ENCODE results near the gene ZNFX1. TPM values are rescaled to one million over a fixed set of nuclear protein-coding genes. Genes with fewer than 3 reads are reported as not detected.
"Not testable (repeated sequence)": the region's sequence is repeated elsewhere in the genome, so short reads cannot be mapped to it uniquely, and the experiment has no call there.

Gene ZNFX1
- total and polyA plus RNA-seq, 4 experiments from 2014 or later, result 30.8 to 88.8 (median 76.1) TPM

- peaks cover 31% of the 10 kb centered on the region for H3K36me3 ChIP-seq (ENCODE audit: insufficient read depth, low read length)
- H3K36me3 Mint-ChIP-seq, result peaks cover 24 to 43% of the 10 kb centered on the region in 2 donors
- no peaks in the 10 kb centered on the region for H3K9me3 ChIP-seq (ENCODE audit: control insufficient read depth in 1 of 2, low read length in 2 of 2)
- peaks cover 0 to 1% (median 0%) of the 10 kb centered on the region in 8 donors for H3K9me3 Mint-ChIP-seq
- CTCF ChIA-PET (ENCODE audit: partially characterized antibody), result interaction anchor here (1.7 to 7.1 kb wide), 2 partner anchors 25 to 90 kb away, joined by 13 to 237 read pairs; no protein-coding TSS in a partner anchor
- peak overlapping the region; percentile 85 to 100 (median 99) for H3K27ac Mint-ChIP-seq
- H3K4me1 Mint-ChIP-seq, result peaks cover 18 to 39% (median 26%) of the 10 kb centered on the region in 4 donors
- peak overlapping the region; percentile 94 for H3K27ac ChIP-seq (ENCODE audit: low read depth, low read length)
- H3K4me3 Mint-ChIP-seq, result peak overlapping the region; percentile 90 to 100 (median 95)
- intact Hi-C loops (cut with micrococcal nuclease), result loop anchor here (1.0 to 2.0 kb wide), 4 partner anchors 32 to 181 kb away; partner anchors contain the start of genes CSE1L, STAU1 and ZNFX1
- no peaks in the 10 kb centered on the region for H3K27me3 ChIP-seq (ENCODE audit: insufficient read depth, low read length)
- DNase-seq, result no peak
- peak overlapping the region; percentile 83 to 87 for H3K4me3 ChIP-seq (ENCODE audit: low read length in 2 of 2)
- H3K4me1 ChIP-seq (ENCODE audit: insufficient read depth, low read length), result peaks cover 30% of the 10 kb centered on the region
- POLR2A ChIA-PET (ENCODE audit: partially characterized antibody), result interaction anchor here (1.4 to 2.2 kb wide), 5 partner anchors 31 to 87 kb away, joined by 4 to 16 read pairs (median 8); partner anchors contain the start of gene ZNFX1
- no peaks in the 10 kb centered on the region for H3K27me3 Mint-ChIP-seq
Observed at GRCh38 chr20:49219924-49220831, 57.7 kb downstream of the ZNFX1 start.

- peaks cover 16 to 34% of the 10 kb centered on the region in 2 donors for H3K36me3 Mint-ChIP-seq
- Histone ChIP-seq H3K27me3 (ENCODE audit: insufficient read depth, low read length) (no peaks in the 10 kb centered on the region), H3K4me3 (ENCODE audit: low read length in 2 of 2) (peak within 1 kb of the TSS; percentile 83 to 87), H3K9me3 (ENCODE audit: control insufficient read depth in 1 of 2, low read length in 2 of 2) (no peaks in the 10 kb centered on the region), H3K27ac (ENCODE audit: low read depth, low read length) (peak within 1 kb of the TSS; percentile 94), H3K36me3 (ENCODE audit: insufficient read depth, low read length) (peaks cover 23% of the 10 kb centered on the region), H3K4me1 (ENCODE audit: insufficient read depth, low read length) (peaks cover 30% of the 10 kb centered on the region)
- peak; percentile 97 to 98 (median 97) for DNase-seq
- no peaks in the 10 kb centered on the region for H3K27me3 Mint-ChIP-seq
- H3K9me3 Mint-ChIP-seq, result peaks cover 0 to 1% (median 0%) of the 10 kb centered on the region in 8 donors
- H3K4me3 Mint-ChIP-seq, result peak within 1 kb of the TSS; percentile 90 to 100 (median 95)
- ChIA-PET POLR2A (ENCODE audit: partially characterized antibody) (interaction anchor here (0.6 to 2.2 kb wide), 13 partner anchors 14 to 173 kb away, joined by 3 to 16 read pairs (median 5); partner anchors contain the start of genes CSE1L and ZNFX1), CTCF (ENCODE audit: partially characterized antibody) (interaction anchor here (0.7 to 7.1 kb wide), 8 partner anchors 12 to 104 kb away, joined by 3 to 237 read pairs (median 4); no protein-coding TSS in a partner anchor)
- intact Hi-C loops (cut with micrococcal nuclease), result loop anchor here (1.0 to 2.0 kb wide), 4 partner anchors 31 to 181 kb away; partner anchors contain the start of genes CSE1L, STAU1 and ZNFX1
- H3K4me1 Mint-ChIP-seq, result peaks cover 18 to 39% (median 26%) of the 10 kb centered on the region in 4 donors
- H3K27ac Mint-ChIP-seq, result peak within 1 kb of the TSS; percentile 85 to 100 (median 99)
Observed at GRCh38 chr20:49219091-49219923, 58.5 kb downstream of the ZNFX1 start, which contains the start of gene DDX27. DDX27 (plus strand) TSS chr20:49219416; CDS start chr20:49219449, 33 bp downstream.

DNA sequence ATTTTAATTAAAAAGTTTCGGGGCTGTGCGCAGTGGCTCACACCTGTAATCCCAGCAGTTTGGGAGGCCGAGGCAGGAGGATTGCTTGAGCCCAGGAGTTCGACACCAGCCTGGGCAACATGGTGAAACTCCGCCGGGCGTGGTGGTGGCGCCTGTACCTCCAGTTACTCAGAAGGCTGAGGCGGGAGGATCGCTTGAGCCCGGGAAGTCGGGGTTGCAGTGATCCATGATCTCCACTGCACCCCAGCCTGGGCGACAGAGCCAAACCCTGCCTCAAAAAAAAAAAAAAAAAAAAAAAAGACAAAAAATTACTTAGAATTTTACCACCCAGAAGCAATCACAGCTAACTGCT, 59.1 kb downstream of the ZNFX1 start:
- not testable (repeated sequence) for H3K27me3 Mint-ChIP-seq; H3K4me3 ChIP-seq (ENCODE audit: low read length in 2 of 2); H3K27me3 ChIP-seq (ENCODE audit: insufficient read depth, low read length); H3K9me3 Mint-ChIP-seq; H3K9me3 ChIP-seq (ENCODE audit: control insufficient read depth in 1 of 2, low read length in 2 of 2); DNase-seq
- CTCF ChIA-PET (ENCODE audit: partially characterized antibody), result interaction anchor here (0.7 to 7.1 kb wide), 9 partner anchors 13 to 104 kb away, joined by 3 to 237 read pairs (median 4); no protein-coding TSS in a partner anchor
- peaks cover 13 to 30% of the 10 kb centered on the region in 2 donors for H3K36me3 Mint-ChIP-seq
- H3K4me3 Mint-ChIP-seq, result peak overlapping the region in 6 of 8 donors; percentile 90 to 100 (median 96)
- H3K27ac Mint-ChIP-seq, result peak overlapping the region; percentile 85 to 100 (median 99)
- Histone ChIP-seq H3K27ac (ENCODE audit: low read depth, low read length) (peak overlapping the region; percentile 94), H3K36me3 (ENCODE audit: insufficient read depth, low read length) (peaks cover 17% of the 10 kb centered on the region), H3K4me1 (ENCODE audit: insufficient read depth, low read length) (peaks cover 30% of the 10 kb centered on the region)
- intact Hi-C loops (cut with micrococcal nuclease), result loop anchor here (1.0 to 2.0 kb wide), 4 partner anchors 30 to 180 kb away; partner anchors contain the start of genes CSE1L, STAU1 and ZNFX1
- peaks cover 17 to 39% (median 25%) of the 10 kb centered on the region in 4 donors for H3K4me1 Mint-ChIP-seq
- POLR2A ChIA-PET (ENCODE audit: partially characterized antibody), result interaction anchor here (0.6 to 2.2 kb wide), 12 partner anchors 15 to 173 kb away, joined by 3 to 16 read pairs (median 5); partner anchors contain the start of genes CSE1L and ZNFX1

DNA sequence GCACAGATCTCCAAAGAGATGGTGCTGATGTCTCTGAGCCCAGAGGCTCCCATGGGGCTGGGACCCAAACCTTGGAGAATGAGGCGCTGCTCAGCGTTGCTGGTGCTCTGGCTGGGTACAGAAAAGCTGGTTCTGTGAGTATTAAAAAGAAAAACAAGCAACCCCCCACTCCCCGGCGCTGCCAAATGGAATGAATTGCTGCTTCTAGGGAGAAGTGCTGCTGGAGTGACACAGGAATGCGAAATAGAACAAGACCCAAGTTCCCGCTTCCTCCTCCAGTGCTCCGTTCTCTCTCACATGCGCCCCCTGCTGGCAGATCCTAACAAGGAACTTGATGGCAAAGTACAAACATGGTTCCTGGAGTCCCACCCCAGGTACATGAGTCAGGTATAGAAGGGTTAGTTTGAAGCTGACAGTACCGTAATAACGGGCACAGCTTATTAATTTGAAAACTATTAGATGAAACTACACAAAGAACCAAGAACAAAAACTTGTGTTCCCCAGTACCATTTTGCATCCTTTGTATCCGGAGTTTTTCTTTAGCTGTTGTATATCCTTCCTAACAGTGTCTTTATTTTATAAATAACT, 60.8 kb downstream of the ZNFX1 start:
- no peak overlapping the region for H3K27ac ChIP-seq (ENCODE audit: low read depth, low read length)
- Mint-ChIP-seq H3K4me3 (peak overlapping the region in 7 of 8 donors; percentile 29 to 65 (median 59)), H3K27ac (peak overlapping the region; percentile 77 to 90 (median 85)), H3K9me3 (peaks cover 0 to under 1% (median 0%) of the 10 kb centered on the region in 8 donors), H3K27me3 (peaks cover 0 to 1% of the 10 kb centered on the region in 2 donors), H3K4me1 (peaks cover 17 to 39% (median 25%) of the 10 kb centered on the region in 4 donors), H3K36me3 (peaks cover 7 to 19% of the 10 kb centered on the region in 2 donors)
- intact Hi-C loops (cut with micrococcal nuclease), result loop anchor here (1.0 to 2.0 kb wide), 2 partner anchors 84 to 188 kb away; no protein-coding TSS in a partner anchor
- ChIA-PET CTCF (ENCODE audit: partially characterized antibody) (interaction anchor here (0.7 to 7.1 kb wide), 43 partner anchors 11 to 230 kb away, joined by 3 to 237 read pairs (median 5); no protein-coding TSS in a partner anchor), POLR2A (ENCODE audit: partially characterized antibody) (interaction anchor here (1.3 to 2.6 kb wide), 6 partner anchors 29 to 88 kb away, joined by 5 to 12 read pairs (median 6); partner anchors contain the start of genes STAU1 and ZNFX1)
- no peak overlapping the region for H3K4me3 ChIP-seq (ENCODE audit: low read length in 2 of 2)
- DNase-seq, result peak; percentile 81 to 91 (median 84)
- peaks cover 30% of the 10 kb centered on the region for H3K4me1 ChIP-seq (ENCODE audit: insufficient read depth, low read length)
- H3K27me3 ChIP-seq (ENCODE audit: insufficient read depth, low read length), result no peaks in the 10 kb centered on the region
- peaks cover 5% of the 10 kb centered on the region for H3K36me3 ChIP-seq (ENCODE audit: insufficient read depth, low read length)
- H3K9me3 ChIP-seq (ENCODE audit: control insufficient read depth in 1 of 2, low read length in 2 of 2), result no peaks in the 10 kb centered on the region

DNA sequence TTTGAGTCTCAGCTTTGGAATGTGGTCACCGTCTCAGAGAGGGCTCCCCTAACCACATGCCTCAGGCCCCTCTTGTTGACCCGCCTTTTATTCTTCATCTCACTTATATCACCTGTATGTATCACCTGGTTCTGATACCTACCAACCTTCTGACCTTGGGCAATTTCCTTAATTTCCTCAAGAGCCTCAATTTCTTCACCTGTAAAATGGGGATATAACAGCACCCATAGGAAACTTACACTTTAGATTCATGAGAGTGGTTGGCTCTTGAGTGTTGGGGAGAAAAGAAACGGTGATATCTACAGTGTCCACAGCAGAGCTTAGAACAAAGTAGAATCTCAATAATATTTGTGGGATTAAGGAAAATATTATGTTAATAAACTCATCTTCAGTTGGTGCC, 62.6 kb downstream of the ZNFX1 start:
- no peaks in the 10 kb centered on the region for H3K9me3 ChIP-seq (ENCODE audit: control insufficient read depth in 1 of 2, low read length in 2 of 2)
- ChIA-PET CTCF (ENCODE audit: partially characterized antibody) (interaction anchor here (1.3 to 7.1 kb wide), 6 partner anchors 12 to 85 kb away, joined by 3 to 237 read pairs (median 35); no protein-coding TSS in a partner anchor), POLR2A (ENCODE audit: partially characterized antibody) (interaction anchor here (1.6 kb wide), 1 partner anchor 82 kb away, joined by 4 read pairs; no protein-coding TSS in a partner anchor)

DNA sequence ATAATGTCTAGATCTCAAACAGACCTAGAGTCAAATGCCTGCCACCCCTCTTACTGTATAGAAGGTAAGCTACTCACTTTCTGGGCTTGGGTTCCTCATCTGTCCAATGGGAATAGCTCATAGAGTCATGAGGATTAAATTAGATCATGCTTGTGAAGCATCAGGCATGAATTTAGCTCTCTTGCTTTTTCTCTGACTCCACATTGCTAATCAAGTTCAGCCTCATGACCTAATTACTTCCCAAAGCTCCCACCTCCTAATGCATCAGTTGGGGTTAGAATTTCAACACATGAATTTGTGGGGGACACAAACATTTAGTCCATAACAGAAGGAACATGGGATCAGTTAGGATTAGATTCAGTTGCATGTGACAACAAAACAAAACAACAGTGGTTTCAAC, 63.3 kb downstream of the ZNFX1 start:
- intact Hi-C loops (cut with micrococcal nuclease), result no loop called here
- no peak for DNase-seq
- H3K9me3 ChIP-seq (ENCODE audit: control insufficient read depth in 1 of 2, low read length in 2 of 2), result no peaks in the 10 kb centered on the region
- H3K27me3 ChIP-seq (ENCODE audit: insufficient read depth, low read length), result no peaks in the 10 kb centered on the region
- H3K27ac ChIP-seq (ENCODE audit: low read depth, low read length), result no peak overlapping the region
- no peak overlapping the region for H3K4me3 ChIP-seq (ENCODE audit: low read length in 2 of 2)
- H3K4me1 ChIP-seq (ENCODE audit: insufficient read depth, low read length), result peaks cover 13% of the 10 kb centered on the region
- H3K9me3 Mint-ChIP-seq, result peaks cover 0 to 12% (median 7%) of the 10 kb centered on the region in 8 donors
- POLR2A ChIA-PET (ENCODE audit: partially characterized antibody), result interaction anchor here (1.6 kb wide), 1 partner anchor 81 kb away, joined by 4 read pairs; no protein-coding TSS in a partner anchor
- CTCF ChIA-PET (ENCODE audit: partially characterized antibody), result interaction anchor here (1.3 to 7.1 kb wide), 5 partner anchors 11 to 84 kb away, joined by 3 to 237 read pairs (median 32); no protein-coding TSS in a partner anchor
- H3K4me3 Mint-ChIP-seq, result no peak overlapping the region
- no peaks in the 10 kb centered on the region for H3K36me3 ChIP-seq (ENCODE audit: insufficient read depth, low read length)
- H3K27ac Mint-ChIP-seq, result no peak overlapping the region
- peaks cover 0 to 1% of the 10 kb centered on the region in 2 donors for H3K27me3 Mint-ChIP-seq
- H3K4me1 Mint-ChIP-seq, result peaks cover 7 to 16% (median 10%) of the 10 kb centered on the region in 4 donors
- peaks cover 0 to 6% of the 10 kb centered on the region in 2 donors for H3K36me3 Mint-ChIP-seq

More for the DNA sequence above, 62.6 kb downstream of the ZNFX1 start:
- no peaks in the 10 kb centered on the region for H3K36me3 ChIP-seq (ENCODE audit: insufficient read depth, low read length)
- intact Hi-C loops (cut with micrococcal nuclease), result no loop called here
- Mint-ChIP-seq H3K4me1 (peaks cover 12 to 22% (median 16%) of the 10 kb centered on the region in 4 donors), H3K27ac (no peak overlapping the region), H3K9me3 (peaks cover 0 to 9% (median 5%) of the 10 kb centered on the region in 8 donors), H3K36me3 (peaks cover 0 to 12% of the 10 kb centered on the region in 2 donors), H3K27me3 (peaks cover 0 to 1% of the 10 kb centered on the region in 2 donors), H3K4me3 (no peak overlapping the region)
- H3K4me3 ChIP-seq (ENCODE audit: low read length in 2 of 2), result no peak overlapping the region
- H3K27ac ChIP-seq (ENCODE audit: low read depth, low read length), result no peak overlapping the region
- no peaks in the 10 kb centered on the region for H3K27me3 ChIP-seq (ENCODE audit: insufficient read depth, low read length)
- no peak for DNase-seq
- peaks cover 19% of the 10 kb centered on the region for H3K4me1 ChIP-seq (ENCODE audit: insufficient read depth, low read length)
